HepG2 (cell line): ENCODE measurements around the gene PREP. TPM values are rescaled to one million over a fixed set of nuclear protein-coding genes. Genes with fewer than 3 reads are reported as not detected.

Experiments used
- ATM ChIP-seq: fragments of 450-650 bp; IDR thresholded peaks from 2 replicates; pipeline ENCODE4 v1.7.1; 2017; ENCODE audit warnings: mild to moderate bottlenecking, borderline replicate concordance
- HOXA3 ChIP-seq: sonication (generic); formaldehyde crosslinking; IDR thresholded peaks from 2 replicates; pipeline ENCODE4 v1.5.0; 2020; ENCODE audit warnings: missing genetic modification reagents
- MIER3 ChIP-seq: IDR thresholded peaks from 2 replicates; pipeline ENCODE4 v1.6.1; 2016; ENCODE audit warnings: missing compliant biosample characterization, borderline replicate concordance
- MTA1 ChIP-seq: sonication (generic); formaldehyde crosslinking; IDR thresholded peaks from 2 replicates; pipeline ENCODE4 v1.4.0; 2020; ENCODE audit warnings: missing genetic modification reagents, mild to moderate bottlenecking, borderline replicate concordance
- MTF2 ChIP-seq: sonication (generic); formaldehyde crosslinking; IDR thresholded peaks from 2 replicates; pipeline ENCODE4 v1.5.0; 2020; ENCODE audit warnings: missing genetic modification reagents, borderline replicate concordance
- NCOA5 ChIP-seq: sonication (generic); formaldehyde crosslinking; IDR thresholded peaks from 2 replicates; pipeline ENCODE4 v1.4.0; 2020; ENCODE audit warnings: missing genetic modification reagents
- PATZ1 ChIP-seq: sonication (generic); formaldehyde crosslinking; IDR thresholded peaks from 2 replicates; pipeline ENCODE4 v1.4.0; 2020; ENCODE audit warnings: missing genetic modification reagents
- RFXAP ChIP-seq: sonication (generic); formaldehyde crosslinking; IDR thresholded peaks from 2 replicates; pipeline ENCODE4 v1.4.0; 2020; ENCODE audit warnings: missing genetic modification reagents, borderline replicate concordance
- SMAD3 ChIP-seq: sonication (generic); formaldehyde crosslinking; IDR thresholded peaks from 2 replicates; pipeline ENCODE4 v1.4.0; 2020; ENCODE audit warnings: missing genetic modification reagents
- SMARCC2 ChIP-seq: fragments of 450-650 bp; IDR thresholded peaks from 2 replicates; pipeline ENCODE4 v1.6.1; 2017; ENCODE audit warnings: antibody characterized with exemption, mild to moderate bottlenecking
- SP5 ChIP-seq: IDR thresholded peaks from 2 replicates; pipeline ENCODE4 v1.6.1; 2016; ENCODE audit warnings: low read depth, borderline replicate concordance
- TCF12 ChIP-seq, 2 experiments: fragments of 450-650 bp in 1 of 2; sonication (generic) in 1 of 2; formaldehyde crosslinking in 1 of 2; IDR thresholded peaks; 2 replicates each; pipeline versions ENCODE4 v1.6.1 to v1.8.0; 2017 to 2022; ENCODE audit warnings: antibody characterized with exemption in 1 of 2, mild to moderate bottlenecking in 1 of 2, missing genetic modification reagents in 1 of 2, moderate library complexity in 1 of 2
- ZBTB2 ChIP-seq: sonication (generic); formaldehyde crosslinking; IDR thresholded peaks from 2 replicates; pipeline ENCODE4 v1.8.0; 2022; ENCODE audit warnings: low read depth, missing genetic modification reagents
- ZFP82 ChIP-seq: sonication (generic); formaldehyde crosslinking; IDR thresholded peaks from 2 replicates; pipeline ENCODE4 v1.5.1; 2020; ENCODE audit warnings: mild to moderate bottlenecking, missing genetic modification reagents, borderline replicate concordance
- ZNF24 ChIP-seq: fragments of 450-650 bp; IDR thresholded peaks from 2 replicates; pipeline ENCODE4 v1.6.1; 2017; ENCODE audit warnings: antibody characterized with exemption, mild to moderate bottlenecking
- ZNF329 ChIP-seq: sonication (generic); formaldehyde crosslinking; IDR thresholded peaks from 2 replicates; pipeline ENCODE4 v1.9.0; 2021; ENCODE audit warnings: low read depth, mild to moderate bottlenecking, missing genetic modification reagents
- ZNF451 ChIP-seq: sonication (generic); formaldehyde crosslinking; IDR thresholded peaks from 2 replicates; pipeline ENCODE4 v1.5.0; 2020; ENCODE audit warnings: mild to moderate bottlenecking, missing genetic modification reagents
- ZNF512B ChIP-seq: sonication (generic); formaldehyde crosslinking; IDR thresholded peaks from 2 replicates; pipeline ENCODE4 v1.5.1; 2020; ENCODE audit warnings: missing genetic modification reagents, mild to moderate bottlenecking, borderline replicate concordance
- ZNF639 ChIP-seq: conservative IDR thresholded peaks from 2 replicates; pipeline ENCODE4 v1.6.1; 2018; ENCODE audit warnings: missing genetic modification reagents
- ZNF737 ChIP-seq: sonication (generic); formaldehyde crosslinking; IDR thresholded peaks from 2 replicates; pipeline ENCODE4 v1.5.0; 2020; ENCODE audit warnings: missing genetic modification reagents, mild to moderate bottlenecking, borderline replicate concordance
- ZNF790 ChIP-seq: sonication (generic); formaldehyde crosslinking; IDR thresholded peaks from 2 replicates; pipeline ENCODE4 v1.8.0; 2022; ENCODE audit warnings: missing genetic modification reagents, mild to moderate bottlenecking, borderline replicate concordance
- polyA plus RNA-seq, 8 experiments: library from polyadenylated mRNA; depleted of rRNA in 3 of 8; stranded (reverse) in 7 of 8; unstranded in 1 of 8; fragments of >200 nt; fragmentation: Illumina TruSeq in 4 of 8; extraction: Trizol in 4 of 8; gene quantifications; 2 replicates each; pipeline versions ENCODE4 v1.2.1 to v1.2.3, GENCODE V29; 2011 to 2016; ENCODE audit warnings: low read depth in 4 of 8, missing spikeins in 1 of 8, mixed read lengths in 1 of 8; ENCODE audit not compliant: insufficient read depth in 1 of 8
- total RNA-seq, 5 experiments: library from RNA; depleted of rRNA; stranded (reverse); fragments of >200 nt; fragmentation: Illumina TruSeq; extraction: Trizol; gene quantifications; 2 replicates each; pipeline ENCODE4 v1.2.3, GENCODE V29; 2016; ENCODE audit warnings: low read depth in 1 of 5

PREP gene
- total and polyA plus RNA-seq, 2 of the 13 experiments (the other 11 are each of a cell fraction or from before 2014, with no cell fraction given): 12.6 to 15.9 TPM

- TF ChIP-seq ZBTB2 (CRISPR knock-in tag) (peak; percentile 62), ZNF451 (0 out of 2 replicates have a peak, but pooled peaks have one; percentile 14), MTF2 (no peak), NCOA5 (CRISPR knock-in tag) (no peak), MIER3 (CRISPR knock-in tag) (peak; percentile 27; the same call in 1 of the 2 replicates), RFXAP (CRISPR knock-in tag) (no peak; the same call in 1 of the 2 replicates), SMARCC2 (no peak), ZNF790 (peak; percentile 53; the same call in 1 of the 2 replicates), MTA1 (CRISPR knock-in tag) (peak; percentile 24; the same call in 1 of the 2 replicates), SMAD3 (CRISPR knock-in tag) (peak; percentile 65; the same call in 1 of the 2 replicates), ZNF512B (CRISPR knock-in tag) (no peak), HOXA3 (CRISPR knock-in tag) (peak; percentile 61), ATM (no peak), ZFP82 (CRISPR knock-in tag) (peak; percentile 58; the same call in 1 of the 2 replicates), ZNF639 (CRISPR knock-in tag) (no peak), ZNF737 (CRISPR knock-in tag) (no peak), TCF12 (IDR thresholded peaks at IDR 0.05) (no peak), TCF12 (CRISPR knock-in tag; IDR thresholded peaks at IDR 0.05) (no peak), PATZ1 (0 out of 2 replicates have a peak, but pooled peaks have one; percentile 12), ZNF329 (CRISPR knock-in tag) (no peak), ZNF24 (no peak), SP5 (CRISPR knock-in tag) (no peak)
Observed at GRCh38 chr6:105402939-105403935, at the start of gene PREP (continued).
